Caco-2 (cell line): ENCODE measurements around the gene CLDN2. TPM values are rescaled to one million over a fixed set of nuclear protein-coding genes. Genes with fewer than 3 reads are reported as not detected.

Source experiments
- BruUV-seq: library from RNA; stranded (reverse); fragments of 400-500 nt; replicated peaks from 2 replicates; lab custom pipeline; 2021; lab: Mats Ljungman, UMichigan
- CTCF ChIA-PET: fragments of 300-600 bp; sonication (Branson Sonifier 250); formaldehyde crosslinking; loops from one replicate; lab custom pipeline; 2022; ENCODE audit warnings: antibody characterized with exemption; lab: Charles Lee
- POLR2A ChIA-PET: fragments of 300-600 bp; sonication (Branson Sonifier 250); formaldehyde crosslinking; loops from one replicate; lab custom pipeline; 2022; ENCODE audit warnings: antibody characterized with exemption; lab: Charles Lee
- DNase-seq, 2 experiments: peaks; one replicate each; pipeline versions ENCODE4 v3.0.0 to v3.0.0-alpha.2; 2020 to 2022
- H3K27me3 ChIP-seq: replicated peaks from 2 replicates; pipeline ENCODE4 v1.6.0; 2011; ENCODE audit warnings: low read length; ENCODE audit not compliant: control insufficient read depth, insufficient read depth
- H3K36me3 ChIP-seq: 2 replicates; pipeline ENCODE4 v1.5.1; 2011; ENCODE audit warnings: low read length; ENCODE audit not compliant: control insufficient read depth, insufficient read depth
- H3K4me1 ChIP-seq: fragments of 250-450 bp; sonication (Bioruptor Pico); 2 replicates; pipeline ENCODE4 v1.5.1; 2020; ENCODE audit warnings: mild to moderate bottlenecking
- H3K4me3 ChIP-seq: 2 replicates; pipeline ENCODE4 v1.5.1; 2011; ENCODE audit warnings: low read depth, mild to moderate bottlenecking, control low read depth, low read length
- H3K9me3 ChIP-seq: fragments of 250-450 bp; sonication (Bioruptor Pico); 2 replicates; pipeline ENCODE4 v1.5.1; 2020; ENCODE audit warnings: mild to moderate bottlenecking, moderate library complexity
- H3K27ac Mint-ChIP-seq: one replicate; pipeline ENCODE4 v1.8.0; 2022; ENCODE audit warnings: mixed read lengths; ENCODE audit not compliant: unreplicated experiment
- H3K27me3 Mint-ChIP-seq: one replicate; pipeline ENCODE4 v1.8.0; 2022; ENCODE audit warnings: mixed read lengths; ENCODE audit not compliant: insufficient read depth, unreplicated experiment
- H3K36me3 Mint-ChIP-seq: one replicate; pipeline ENCODE4 v1.8.0; 2022; ENCODE audit warnings: mild to moderate bottlenecking, mixed read lengths; ENCODE audit not compliant: insufficient read depth, unreplicated experiment
- H3K4me1 Mint-ChIP-seq: one replicate; pipeline ENCODE4 v1.8.0; 2022; ENCODE audit warnings: low read depth, mixed read lengths; ENCODE audit not compliant: unreplicated experiment
- H3K4me3 Mint-ChIP-seq: one replicate; pipeline ENCODE4 v1.8.0; 2022; ENCODE audit warnings: mild to moderate bottlenecking, moderate library complexity, mixed read lengths; ENCODE audit not compliant: unreplicated experiment
- H3K9me3 Mint-ChIP-seq: one replicate; pipeline ENCODE4 v1.8.0; 2022; ENCODE audit warnings: mixed read lengths; ENCODE audit not compliant: unreplicated experiment
- CTCF ChIP-seq, 2 experiments: fragments of 200-600 bp in 1 of 2; IDR thresholded peaks; 1 replicate in 1 of 2; 2 replicates in 1 of 2; pipeline versions ENCODE4 v1.5.1 to v1.8.0; 2011 to 2022; ENCODE audit warnings: antibody characterized with exemption in 1 of 2, control low read depth in 1 of 2, inconsistent platforms in 1 of 2, low read depth in 1 of 2, low read length in 1 of 2, mild to moderate bottlenecking in 1 of 2, moderate library complexity in 1 of 2; ENCODE audit not compliant: insufficient read depth in 1 of 2, severe bottlenecking in 1 of 2, unreplicated experiment in 1 of 2
- intact Hi-C: fragments of 100-400 bp; cut with micrococcal nuclease; formaldehyde crosslinking; loops from one replicate; pipeline ENCODE4 v1.10.0; 2022; ENCODE audit not compliant: unreplicated experiment
- total RNA-seq: library from RNA; stranded (reverse); gene quantifications from 2 replicates; pipeline ENCODE4 v1.2.3, GENCODE V29; 2022

The CLDN2 gene
- total RNA-seq, 1 experiment from 2014 or later, result 2.9 TPM

- ChIA-PET CTCF (no interaction called here), POLR2A (no interaction called here)
- H3K4me3 Mint-ChIP-seq, result no peak overlapping the region
- DNase-seq, result no peak
- no peaks in the 10 kb centered on the region for H3K4me1 ChIP-seq
- peaks cover 25% of the 10 kb centered on the region for H3K36me3 Mint-ChIP-seq
- intact Hi-C loops, result no loop called here
- no peaks in the 10 kb centered on the region for H3K9me3 Mint-ChIP-seq
- H3K4me3 ChIP-seq, result no peak overlapping the region
- H3K27me3 ChIP-seq, result no peaks in the 10 kb centered on the region
- no peak for TF ChIP-seq CTCF (IDR thresholded peaks at IDR 0.05; ENCODE audit: insufficient read depth in 1 of 2, low read depth in 1 of 2, low read length in 1 of 2, severe bottlenecking in 1 of 2, unreplicated experiment in 1 of 2)
- no peaks in the 10 kb centered on the region for H3K9me3 ChIP-seq
- H3K27ac Mint-ChIP-seq, result no peak overlapping the region
- no peaks in the 10 kb centered on the region for H3K27me3 Mint-ChIP-seq
- no peaks in the 10 kb centered on the region for H3K36me3 ChIP-seq
- no TSS peak for BruUV-seq
- peaks cover 10% of the 10 kb centered on the region for H3K4me1 Mint-ChIP-seq
These were observed 26.3 kb downstream of the CLDN2 start for GRCh38 chrX:106946464-106946863.

- Mint-ChIP-seq H3K36me3 (peaks cover 31% of the 10 kb centered on the region), H3K4me3 (no peak overlapping the region), H3K9me3 (no peaks in the 10 kb centered on the region), H3K27ac (no peak overlapping the region), H3K4me1 (peaks cover 10% of the 10 kb centered on the region), H3K27me3 (no peaks in the 10 kb centered on the region)
- intact Hi-C loops, result no loop called here
- Histone ChIP-seq H3K36me3 (no peaks in the 10 kb centered on the region; the same call in 1 of the 2 replicates), H3K4me3 (no peak overlapping the region), H3K4me1 (peaks cover 15% of the 10 kb centered on the region), H3K27me3 (no peaks in the 10 kb centered on the region), H3K9me3 (no peaks in the 10 kb centered on the region)
- no peak for TF ChIP-seq CTCF (IDR thresholded peaks at IDR 0.05; ENCODE audit: insufficient read depth in 1 of 2, low read depth in 1 of 2, low read length in 1 of 2, severe bottlenecking in 1 of 2, unreplicated experiment in 1 of 2)
- POLR2A ChIA-PET, result no interaction called here
- CTCF ChIA-PET, result no interaction called here
- no TSS peak for BruUV-seq
- no peak for DNase-seq
These were observed 28.4 kb downstream of the CLDN2 start for GRCh38 chrX:106948641-106949040.

GRCh38 chrX:106949366-106949765 lies 29.2 kb downstream of the CLDN2 start:
- CTCF ChIA-PET, result no interaction called here
- BruUV-seq, result no TSS peak
- no peak overlapping the region for H3K4me3 Mint-ChIP-seq

More at GRCh38 chrX:106949366-106949765, 29.2 kb downstream of the CLDN2 start:
- TF ChIP-seq CTCF (IDR thresholded peaks at IDR 0.05; ENCODE audit: insufficient read depth in 1 of 2, low read depth in 1 of 2, low read length in 1 of 2, severe bottlenecking in 1 of 2, unreplicated experiment in 1 of 2), result no peak
- no peak overlapping the region for H3K4me3 ChIP-seq
- H3K4me1 Mint-ChIP-seq, result peaks cover 10% of the 10 kb centered on the region
- DNase-seq, result no peak
- no peaks in the 10 kb centered on the region for H3K27me3 ChIP-seq
- H3K27ac Mint-ChIP-seq, result no peak overlapping the region
- H3K4me1 ChIP-seq, result peaks cover 21% of the 10 kb centered on the region
- POLR2A ChIA-PET, result no interaction called here
- H3K27me3 Mint-ChIP-seq, result no peaks in the 10 kb centered on the region
- no peaks in the 10 kb centered on the region for H3K9me3 Mint-ChIP-seq
- no peaks in the 10 kb centered on the region for H3K9me3 ChIP-seq
- intact Hi-C loops, result no loop called here
- peaks cover 36% of the 10 kb centered on the region for H3K36me3 Mint-ChIP-seq
- no peaks in the 10 kb centered on the region; the same call in none of the 2 replicates for H3K36me3 ChIP-seq
